ENCODE results near the gene RAP1GAP2. TPM values are rescaled to one million over a fixed set of nuclear protein-coding genes. Genes with fewer than 3 reads are reported as not detected.

The RAP1GAP2 gene
- total RNA-seq, 1 donor, result 2.9 TPM

GRCh38 chr17:2849327-2849670 is 53.1 kb downstream of the RAP1GAP2 start:
- Histone ChIP-seq H3K9me3 (ENCODE audit: low read depth, low read length) (no peaks in the 10 kb centered on the region), H2AFZ (ENCODE audit: low read length) (no peak overlapping the region), H3K27me3 (ENCODE audit: insufficient read depth, low read length) (no peaks in the 10 kb centered on the region), H3K4me2 (ENCODE audit: insufficient read depth, low read length) (no peak overlapping the region), H3K27ac (ENCODE audit: low read depth, low read length) (no peak overlapping the region), H3K79me2 (ENCODE audit: insufficient read depth, low read length) (no peaks in the 10 kb centered on the region), H3K36me3 (ENCODE audit: insufficient read depth, low read length) (no peaks in the 10 kb centered on the region), H3K4me1 (ENCODE audit: insufficient read depth, low read length) (peaks cover 3% of the 10 kb centered on the region), H4K20me1 (ENCODE audit: insufficient read depth, low read length) (no peaks in the 10 kb centered on the region), H3K4me3 (ENCODE audit: insufficient read depth, low read length) (no peak overlapping the region)
- TF ChIP-seq CTCF (IDR thresholded peaks at IDR 0.05; ENCODE audit: extremely low read depth, low read depth, low read length), result no peak
- no peak for DNase-seq (ENCODE audit: insufficient read length, low spot score, missing footprints)

- Histone ChIP-seq H3K27me3 (ENCODE audit: insufficient read depth, low read length) (no peaks in the 10 kb centered on the region), H4K20me1 (ENCODE audit: insufficient read depth, low read length) (peaks cover 2% of the 10 kb centered on the region), H3K79me2 (ENCODE audit: insufficient read depth, low read length) (peaks cover 8% of the 10 kb centered on the region), H2AFZ (ENCODE audit: low read length) (no peak overlapping the region), H3K36me3 (ENCODE audit: insufficient read depth, low read length) (no peaks in the 10 kb centered on the region), H3K4me2 (ENCODE audit: insufficient read depth, low read length) (no peak overlapping the region), H3K9me3 (ENCODE audit: low read depth, low read length) (no peaks in the 10 kb centered on the region), H3K4me3 (ENCODE audit: insufficient read depth, low read length) (no peak overlapping the region), H3K4me1 (ENCODE audit: insufficient read depth, low read length) (peaks cover 8% of the 10 kb centered on the region), H3K27ac (ENCODE audit: low read depth, low read length) (no peak overlapping the region)
- TF ChIP-seq CTCF (IDR thresholded peaks at IDR 0.05; ENCODE audit: extremely low read depth, low read depth, low read length), result no peak
- DNase-seq (ENCODE audit: insufficient read length, low spot score, missing footprints), result peak; percentile 61
Observed at GRCh38 chr17:2850991-2851390, 54.8 kb downstream of the RAP1GAP2 start.

- H2AFZ ChIP-seq (ENCODE audit: low read length), result no peak overlapping the region
- no peaks in the 10 kb centered on the region for H3K27me3 ChIP-seq (ENCODE audit: insufficient read depth, low read length)
- no peak overlapping the region for H3K4me3 ChIP-seq (ENCODE audit: insufficient read depth, low read length)
- no peaks in the 10 kb centered on the region for H3K36me3 ChIP-seq (ENCODE audit: insufficient read depth, low read length)
- H3K27ac ChIP-seq (ENCODE audit: low read depth, low read length), result no peak overlapping the region
- no peak for TF ChIP-seq CTCF (IDR thresholded peaks at IDR 0.05; ENCODE audit: extremely low read depth, low read depth, low read length)
- peak; percentile 75 for DNase-seq (ENCODE audit: insufficient read length, low spot score, missing footprints)
- H4K20me1 ChIP-seq (ENCODE audit: insufficient read depth, low read length), result peaks cover 3% of the 10 kb centered on the region
- H3K4me1 ChIP-seq (ENCODE audit: insufficient read depth, low read length), result peaks cover 8% of the 10 kb centered on the region
- peaks cover 14% of the 10 kb centered on the region for H3K79me2 ChIP-seq (ENCODE audit: insufficient read depth, low read length)
- no peak overlapping the region for H3K4me2 ChIP-seq (ENCODE audit: insufficient read depth, low read length)
- no peaks in the 10 kb centered on the region for H3K9me3 ChIP-seq (ENCODE audit: low read depth, low read length)
Observed at GRCh38 chr17:2851615-2852014, 55.4 kb downstream of the RAP1GAP2 start.

DNA sequence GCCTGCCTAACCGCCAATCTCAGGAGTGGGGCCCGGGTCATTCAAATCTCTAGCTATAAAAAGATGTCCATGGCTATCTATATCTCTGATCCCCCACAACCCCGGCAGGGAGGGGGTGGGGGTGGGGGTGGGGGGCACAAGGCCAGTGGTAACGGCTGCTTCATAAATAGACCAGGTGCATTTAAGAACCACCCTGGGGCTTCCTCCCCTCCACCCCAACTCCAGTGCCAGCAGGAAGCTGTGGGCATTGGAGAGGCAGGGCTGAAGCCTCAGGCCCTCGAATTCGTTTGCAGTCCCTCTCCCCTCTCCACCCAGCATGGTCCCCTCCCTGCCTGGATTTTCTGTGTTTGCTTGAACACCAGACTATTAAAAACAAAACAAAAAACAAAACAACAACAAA is 56.0 kb downstream of the RAP1GAP2 start:
- Histone ChIP-seq H3K36me3 (ENCODE audit: insufficient read depth, low read length) (no peaks in the 10 kb centered on the region), H2AFZ (ENCODE audit: low read length) (no peak overlapping the region), H3K4me2 (ENCODE audit: insufficient read depth, low read length) (no peak overlapping the region)

More for the DNA sequence above, 56.0 kb downstream of the RAP1GAP2 start:
- Histone ChIP-seq H3K79me2 (ENCODE audit: insufficient read depth, low read length) (peaks cover 20% of the 10 kb centered on the region), H4K20me1 (ENCODE audit: insufficient read depth, low read length) (peaks cover 3% of the 10 kb centered on the region), H3K27me3 (ENCODE audit: insufficient read depth, low read length) (no peaks in the 10 kb centered on the region), H3K9me3 (ENCODE audit: low read depth, low read length) (no peaks in the 10 kb centered on the region), H3K4me1 (ENCODE audit: insufficient read depth, low read length) (peaks cover 8% of the 10 kb centered on the region), H3K27ac (ENCODE audit: low read depth, low read length) (no peak overlapping the region), H3K4me3 (ENCODE audit: insufficient read depth, low read length) (no peak overlapping the region)
- DNase-seq (ENCODE audit: insufficient read length, low spot score, missing footprints), result no peak
- no peak for TF ChIP-seq CTCF (IDR thresholded peaks at IDR 0.05; ENCODE audit: extremely low read depth, low read depth, low read length)
